ENCODE data around the gene GPR146. TPM values are rescaled to one million over a fixed set of nuclear protein-coding genes. Genes with fewer than 3 reads are reported as not detected.

GPR146 gene
- total RNA-seq, 2 experiments from 2014 or later: 4.7 to 5.6 TPM

GRCh38 chr7:1103009-1103788 lies 58.9 kb downstream of the GPR146 start:
- no peaks in the 10 kb centered on the region for H3K9me3 Mint-ChIP-seq (ENCODE audit: low read depth)
- ATAC-seq (peak; percentile 84), DNase-seq (peak; percentile 61)
- CTCF ChIA-PET: interaction anchor here (1.3 to 1.6 kb wide), 2 partner anchors 74 to 110 kb away, joined by 3 to 4 read pairs; no protein-coding TSS in a partner anchor
- H3K36me3 Mint-ChIP-seq (ENCODE audit: low read depth): peaks cover 7% of the 10 kb centered on the region
- POLR2A ChIA-PET: no interaction called here
- H3K27me3 Mint-ChIP-seq: no peaks in the 10 kb centered on the region
- no peak overlapping the region for H3K4me3 Mint-ChIP-seq
- intact Hi-C loops (cut with DNase I, micrococcal nuclease): loop anchor here in 1 of 2 experiments (1.0 kb wide), 1 partner anchor 35 kb away; a partner anchor contains a TSS
- peak overlapping the region; percentile 23 for H3K27ac Mint-ChIP-seq
- peaks cover 24% of the 10 kb centered on the region for H3K4me1 Mint-ChIP-seq

GRCh38 chr7:1103789-1104515 lies 59.6 kb downstream of the GPR146 start:
- Mint-ChIP-seq H3K4me1 (peaks cover 24% of the 10 kb centered on the region), H3K27ac (no peak overlapping the region), H3K27me3 (no peaks in the 10 kb centered on the region), H3K36me3 (ENCODE audit: low read depth) (peaks cover 2% of the 10 kb centered on the region), H3K4me3 (no peak overlapping the region), H3K9me3 (ENCODE audit: low read depth) (no peaks in the 10 kb centered on the region)
- CTCF ChIA-PET: interaction anchor here (0.6 to 1.6 kb wide), 2 partner anchors 110 to 122 kb away, joined by 3 to 4 read pairs; no protein-coding TSS in a partner anchor
- intact Hi-C loops (cut with DNase I, micrococcal nuclease): loop anchor here in 1 of 2 experiments (1.0 kb wide), 1 partner anchor 34 kb away; a partner anchor contains a TSS
- DNase-seq: no peak
- no peak for ATAC-seq
- POLR2A ChIA-PET: no interaction called here

DNA sequence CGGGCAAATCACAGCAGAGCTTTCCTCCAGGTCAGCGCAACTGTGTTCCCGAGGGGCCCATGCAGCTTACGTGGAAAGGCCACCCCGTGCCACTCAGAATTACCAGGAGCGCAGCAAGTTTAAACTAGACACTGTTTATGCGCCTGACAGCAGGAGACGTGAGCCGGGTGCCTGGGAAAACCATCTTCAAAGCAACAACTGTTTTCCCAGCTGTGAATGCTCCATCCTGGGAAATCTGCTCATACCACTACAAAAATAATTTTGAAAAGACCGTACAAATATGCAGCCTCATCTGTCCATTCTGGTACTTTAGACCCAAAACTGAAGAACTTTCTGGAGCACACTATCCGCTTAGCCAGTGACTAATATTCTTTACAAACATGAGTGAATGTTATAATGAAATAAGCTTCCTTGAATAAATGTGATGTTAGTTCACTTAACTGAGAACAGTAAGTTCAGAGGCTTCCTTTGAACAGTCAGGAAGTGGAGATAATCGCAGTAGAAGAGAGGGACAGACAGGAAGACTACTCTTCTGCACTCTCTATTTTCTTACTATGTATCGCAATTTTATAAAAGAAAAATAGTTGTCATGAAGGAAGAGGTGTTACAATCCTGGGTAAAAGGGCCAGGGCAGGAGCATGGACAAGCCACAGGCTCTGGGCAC lies 60.3 kb downstream of the GPR146 start:
- no peak overlapping the region for H3K4me3 Mint-ChIP-seq
- ATAC-seq (no peak), DNase-seq (no peak)
- H3K4me1 Mint-ChIP-seq: peaks cover 24% of the 10 kb centered on the region
- peaks cover under 1% of the 10 kb centered on the region for H3K36me3 Mint-ChIP-seq (ENCODE audit: low read depth)
- ChIA-PET POLR2A (no interaction called here), CTCF (interaction anchor here (0.6 to 1.6 kb wide), 2 partner anchors 111 to 123 kb away, joined by 3 to 4 read pairs; no protein-coding TSS in a partner anchor)
- no peak overlapping the region for H3K27ac Mint-ChIP-seq
- no peaks in the 10 kb centered on the region for H3K27me3 Mint-ChIP-seq
- H3K9me3 Mint-ChIP-seq (ENCODE audit: low read depth): no peaks in the 10 kb centered on the region
- intact Hi-C loops (cut with DNase I, micrococcal nuclease): no loop called here

DNA sequence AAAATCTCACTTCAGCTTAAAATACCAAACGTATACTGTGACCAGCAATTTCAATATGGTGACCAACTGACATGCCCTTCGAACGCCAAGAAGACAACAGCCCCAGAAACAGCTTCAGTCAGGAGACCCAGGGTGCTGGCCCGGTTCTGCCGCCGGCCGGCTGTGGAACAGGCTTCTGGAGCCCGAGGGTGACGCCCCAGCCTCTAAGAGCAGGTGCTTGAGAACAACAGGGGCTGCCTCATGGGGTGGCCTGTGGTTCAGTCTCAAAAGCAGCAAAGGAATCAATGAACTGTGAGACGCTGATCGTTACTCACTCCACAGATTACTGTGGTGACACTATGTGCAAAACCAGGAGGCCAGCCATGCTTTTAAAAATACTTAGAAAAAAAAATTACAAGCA lies 60.8 kb downstream of the GPR146 start:
- ChIA-PET CTCF (interaction anchor here (1.6 kb wide), 1 partner anchor 112 kb away, joined by 4 read pairs; no protein-coding TSS in a partner anchor), POLR2A (no interaction called here)
- Mint-ChIP-seq H3K4me3 (no peak overlapping the region), H3K9me3 (ENCODE audit: low read depth) (no peaks in the 10 kb centered on the region), H3K4me1 (peaks cover 24% of the 10 kb centered on the region), H3K36me3 (ENCODE audit: low read depth) (no peaks in the 10 kb centered on the region), H3K27ac (no peak overlapping the region), H3K27me3 (no peaks in the 10 kb centered on the region)
- no peak for DNase-seq
- ATAC-seq: no peak
- intact Hi-C loops (cut with DNase I, micrococcal nuclease): no loop called here

GRCh38 chr7:1106063-1106792 lies 61.9 kb downstream of the GPR146 start:
- H3K27me3 Mint-ChIP-seq: no peaks in the 10 kb centered on the region
- no peak for ATAC-seq
- H3K4me1 Mint-ChIP-seq: peaks cover 24% of the 10 kb centered on the region
- no peaks in the 10 kb centered on the region for H3K36me3 Mint-ChIP-seq (ENCODE audit: low read depth)
- no peak overlapping the region for H3K4me3 Mint-ChIP-seq
- DNase-seq: no peak
- H3K9me3 Mint-ChIP-seq (ENCODE audit: low read depth): no peaks in the 10 kb centered on the region
- CTCF ChIA-PET: interaction anchor here (0.6 to 0.9 kb wide), 2 partner anchors 20 to 70 kb away, joined by 3 read pairs; no protein-coding TSS in a partner anchor
- intact Hi-C loops (cut with DNase I, micrococcal nuclease): no loop called here
- POLR2A ChIA-PET: no interaction called here
- no peak overlapping the region for H3K27ac Mint-ChIP-seq

DNA sequence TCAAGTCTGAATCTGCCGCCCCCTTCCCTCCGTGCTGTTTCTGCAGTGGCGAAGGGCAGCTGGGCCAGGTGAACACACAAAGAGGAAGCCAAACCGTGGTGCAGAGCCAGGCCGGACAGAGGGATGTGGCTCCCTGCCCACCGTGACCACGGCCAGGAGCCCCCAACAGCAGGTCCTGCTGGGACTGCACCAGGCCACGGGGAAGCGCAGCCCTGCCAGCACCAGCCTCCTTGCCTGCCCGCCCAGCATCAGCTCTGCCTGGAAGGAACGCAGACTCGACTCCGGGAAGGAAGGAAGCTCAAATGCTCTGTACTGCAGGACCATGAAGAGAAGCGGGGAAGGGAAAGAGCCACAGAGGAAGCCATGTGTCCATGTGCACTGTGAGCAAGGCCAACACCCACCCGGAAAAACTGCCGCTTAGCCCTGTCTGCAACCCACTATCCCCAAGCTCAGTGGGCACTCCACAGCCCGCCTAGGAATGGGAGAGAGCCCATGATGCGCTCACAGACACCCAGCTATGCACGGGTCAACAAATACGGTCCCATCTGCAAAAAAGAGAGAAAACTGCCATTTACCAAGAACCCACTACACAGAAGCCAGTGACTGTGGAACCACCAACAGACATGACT lies 62.6 kb downstream of the GPR146 start:
- Mint-ChIP-seq H3K27me3 (no peaks in the 10 kb centered on the region), H3K27ac (no peak overlapping the region), H3K4me1 (peaks cover 24% of the 10 kb centered on the region), H3K36me3 (ENCODE audit: low read depth) (no peaks in the 10 kb centered on the region), H3K4me3 (no peak overlapping the region), H3K9me3 (ENCODE audit: low read depth) (no peaks in the 10 kb centered on the region)
- no peak for ATAC-seq
- POLR2A ChIA-PET: no interaction called here
- intact Hi-C loops (cut with DNase I, micrococcal nuclease): no loop called here
- DNase-seq: no peak
- CTCF ChIA-PET: interaction anchor here (0.9 kb wide), 1 partner anchor 70 kb away, joined by 3 read pairs; no protein-coding TSS in a partner anchor

- POLR2A ChIA-PET: interaction anchor here (0.6 kb wide), 1 partner anchor 31 kb away, joined by 6 read pairs; no protein-coding TSS in a partner anchor
- CTCF ChIA-PET: no interaction called here
- DNase-seq (no peak), ATAC-seq (no peak)
- Mint-ChIP-seq H3K27ac (no peak overlapping the region), H3K9me3 (ENCODE audit: low read depth) (no peaks in the 10 kb centered on the region), H3K36me3 (ENCODE audit: low read depth) (peaks cover 3% of the 10 kb centered on the region), H3K27me3 (no peaks in the 10 kb centered on the region), H3K4me3 (no peak overlapping the region), H3K4me1 (peaks cover 20% of the 10 kb centered on the region)
- intact Hi-C loops (cut with DNase I, micrococcal nuclease): no loop called here
Observed at GRCh38 chr7:1108264-1108920, 64.0 kb downstream of the GPR146 start.

Small RNA genes lying within 50 kb of the gene (microRNA-seq; reads per million reads assigned to microRNA genes)
- 1,628 reads per million, percentile 87 among the genes with 10 or more reads in this experiment for gene MIR339 (ENCODE audit: borderline replicate concordance)

Other genes with a start within 250 kb of the GPR146 start
- gene SUN1, start 212.1 kb upstream of the GPR146 start, total RNA-seq: 10 to 100 TPM; 71.3 to 74.6 TPM
- 10 to 100 TPM; 17.7 to 29.7 TPM for gene GET4, start 168.0 kb upstream of the GPR146 start, total RNA-seq
- gene ADAP1, start 89.9 kb upstream of the GPR146 start, total RNA-seq: 10 to 100 TPM; 13.1 to 14.8 TPM
- gene COX19, start 69.0 kb upstream of the GPR146 start, total RNA-seq: 10 to 100 TPM; 11.3 to 14.6 TPM
- not detected for gene CYP2W1, start 61.4 kb upstream of the GPR146 start, total RNA-seq
- not detected for gene GPER1, start 43.6 kb downstream of the GPR146 start, total RNA-seq
- 10 to 100 TPM; 21.6 to 25.2 TPM for gene ZFAND2A, start 115.7 kb downstream of the GPR146 start, total RNA-seq
- gene UNCX, start 188.3 kb downstream of the GPR146 start, total RNA-seq: not detected

Measured in activated CD4-positive, alpha-beta T cell treated with anti-CD3 and anti-CD28 coated beads for 36 hours (primary cell).